NCI-H69 (cell line): ENCODE data around the gene CLK3.
A peak's percentile ranks its signal among the peaks of the same experiment; 100 is the strongest.
"Not testable (repeated sequence)": the region's sequence is repeated elsewhere in the genome, so short reads cannot be mapped to it uniquely, and the experiment has no call there.

Source experiments
- DNase-seq: peaks from one replicate; lab custom pipeline; 2025; lab: John Stamatoyannopoulos, UW

The CLK3 gene

GRCh38 chr15:74615508-74616365, at the start of gene CLK3:
Gene CLK3, plus strand, starts transcription at chr15:74615836. Its CDS starts 3,361 bp downstream, at chr15:74619197.
- DNase-seq, result peak; percentile 96

- no peak for DNase-seq
Measured at GRCh38 chr15:74568594-74568993, 47.0 kb upstream of the CLK3 start.

GRCh38 chr15:74569731-74570070, 45.9 kb upstream of the CLK3 start:
- DNase-seq, result no peak

- DNase-seq, result no peak
Measured at GRCh38 chr15:74571191-74571590, 44.4 kb upstream of the CLK3 start.

- no peak for DNase-seq
Measured at GRCh38 chr15:74573987-74574386, 41.6 kb upstream of the CLK3 start.

- DNase-seq, result no peak
Measured at GRCh38 chr15:74578496-74578994, 37.1 kb upstream of the CLK3 start.

- DNase-seq, result no peak
Measured at GRCh38 chr15:74579001-74579400, 36.6 kb upstream of the CLK3 start.

GRCh38 chr15:74580538-74581350, 34.9 kb upstream of the CLK3 start:
- no peak for DNase-seq

GRCh38 chr15:74584204-74584603, 31.4 kb upstream of the CLK3 start:
- no peak for DNase-seq

- peak; percentile 54 for DNase-seq
Measured at GRCh38 chr15:74584779-74585178, 30.9 kb upstream of the CLK3 start.

GRCh38 chr15:74585191-74585590, 30.4 kb upstream of the CLK3 start:
- no peak for DNase-seq

- no peak for DNase-seq
Measured at GRCh38 chr15:74585857-74586256, 29.8 kb upstream of the CLK3 start.

GRCh38 chr15:74589826-74590225, 25.8 kb upstream of the CLK3 start:
- DNase-seq, result no peak

GRCh38 chr15:74592222-74592621, 23.4 kb upstream of the CLK3 start:
- no peak for DNase-seq

- no peak for DNase-seq
Measured at GRCh38 chr15:74593122-74593521, 22.5 kb upstream of the CLK3 start.

GRCh38 chr15:74594455-74594854, 21.2 kb upstream of the CLK3 start:
- no peak for DNase-seq

- DNase-seq, result no peak
Measured at GRCh38 chr15:74595271-74595670, 20.4 kb upstream of the CLK3 start.

- DNase-seq, result not testable (repeated sequence)
Measured at GRCh38 chr15:74596736-74597135, 18.9 kb upstream of the CLK3 start.

- DNase-seq, result not testable (repeated sequence)
Measured at GRCh38 chr15:74597146-74597705, 18.4 kb upstream of the CLK3 start.

- DNase-seq, result peak; percentile 90
Measured at GRCh38 chr15:74598126-74598842, 17.4 kb upstream of the CLK3 start.

GRCh38 chr15:74599156-74599555, 16.5 kb upstream of the CLK3 start:
- DNase-seq, result no peak
